Forelimb muscle (tissue), 1 donor: ENCODE measurements around the gene SH3GL1. TPM values are rescaled to one million over a fixed set of nuclear protein-coding genes. Genes with fewer than 3 reads are reported as not detected.

Experiments used
- DNase-seq: peaks from one replicate; pipeline ENCODE4 v3.0.0-alpha.2; 2013; ENCODE audit warnings: low read depth
- polyA plus RNA-seq: library from polyadenylated mRNA; unstranded; fragments of 120-200 nt; gene quantifications from one replicate; pipeline ENCODE4 v1.2.1, GENCODE V29; 2013; ENCODE audit not compliant: insufficient read length

SH3GL1 gene
- 57.7 TPM for polyA plus RNA-seq

- DNase-seq: peak; percentile 65
Measured at GRCh38 chr19:4400135-4400936, at the start of gene SH3GL1. Gene SH3GL1, minus strand, starts transcription at chr19:4400547. Its CDS starts 179 bp downstream, at chr19:4400368.

- no peak for DNase-seq
Measured at GRCh38 chr19:4449639-4450028, 49.3 kb upstream of the SH3GL1 start.

GRCh38 chr19:4449022-4449638 lies 48.8 kb upstream of the SH3GL1 start:
- no peak for DNase-seq

- DNase-seq: no peak
Measured at GRCh38 chr19:4448147-4448985, 48.0 kb upstream of the SH3GL1 start.

- no peak for DNase-seq
Measured at GRCh38 chr19:4447327-4448146, 47.2 kb upstream of the SH3GL1 start.

GRCh38 chr19:4446704-4447200 lies 46.4 kb upstream of the SH3GL1 start:
- no peak for DNase-seq

GRCh38 chr19:4445963-4446703 lies 45.8 kb upstream of the SH3GL1 start:
- DNase-seq: no peak

GRCh38 chr19:4444765-4445741 lies 44.7 kb upstream of the SH3GL1 start:
- no peak for DNase-seq

GRCh38 chr19:4443966-4444764 lies 43.8 kb upstream of the SH3GL1 start:
- DNase-seq: no peak

GRCh38 chr19:4443188-4443587 lies 42.8 kb upstream of the SH3GL1 start:
- no peak for DNase-seq

GRCh38 chr19:4442819-4443146 lies 42.4 kb upstream of the SH3GL1 start:
- DNase-seq: no peak

- no peak for DNase-seq
Measured at GRCh38 chr19:4441994-4442818, 41.9 kb upstream of the SH3GL1 start.

GRCh38 chr19:4439243-4439642 lies 38.9 kb upstream of the SH3GL1 start:
- DNase-seq: no peak

GRCh38 chr19:4437103-4437502 lies 36.8 kb upstream of the SH3GL1 start:
- no peak for DNase-seq

- no peak for DNase-seq
Measured at GRCh38 chr19:4436231-4436630, 35.9 kb upstream of the SH3GL1 start.

GRCh38 chr19:4434391-4434790 lies 34.0 kb upstream of the SH3GL1 start:
- no peak for DNase-seq

- DNase-seq: no peak
Measured at GRCh38 chr19:4432918-4433506, 32.7 kb upstream of the SH3GL1 start.
